Stimulated activated memory B cell treated with anti-CD40 and anti-IgM and Interleukin-4, amounts not matched to agents 10 μg/mL and 1 μg/mL and 100 μg/mL, for 72 hours (primary cell): ENCODE measurements around the gene CEP192.
A peak's percentile ranks its signal among the peaks of the same experiment; 100 is the strongest.

Experiments used
- ATAC-seq: fragments of 150-1000 bp; cut with Tn5 transposase; 2 replicates; pipeline ENCODE4 v1.10.0; 2021
- H3K27ac Mint-ChIP-seq: one replicate; pipeline ENCODE4 v1.8.0; 2022; ENCODE audit warnings: mild to moderate bottlenecking, mixed read lengths
- H3K27me3 Mint-ChIP-seq: one replicate; pipeline ENCODE4 v1.8.0; 2022; ENCODE audit warnings: mixed read lengths
- H3K36me3 Mint-ChIP-seq: one replicate; pipeline ENCODE4 v1.8.0; 2022; ENCODE audit warnings: mixed read lengths
- H3K4me1 Mint-ChIP-seq: one replicate; pipeline ENCODE4 v1.8.0; 2022; ENCODE audit warnings: mixed read lengths
- H3K4me3 Mint-ChIP-seq: one replicate; pipeline ENCODE4 v1.8.0; 2022; ENCODE audit warnings: mild to moderate bottlenecking, moderate library complexity, mixed read lengths
- H3K9me3 Mint-ChIP-seq: one replicate; pipeline ENCODE4 v1.8.0; 2022; ENCODE audit warnings: mixed read lengths

Gene CEP192

GRCh38 chr18:13161276-13161899 lies 170.2 kb downstream of the CEP192 start:
- peaks cover 12% of the 10 kb centered on the region for H3K36me3 Mint-ChIP-seq
- H3K9me3 Mint-ChIP-seq: peaks cover 15% of the 10 kb centered on the region
- peaks cover 40% of the 10 kb centered on the region for H3K27me3 Mint-ChIP-seq
- no peak overlapping the region for H3K4me3 Mint-ChIP-seq
- ATAC-seq: no peak
- no peaks in the 10 kb centered on the region for H3K4me1 Mint-ChIP-seq
- no peak overlapping the region for H3K27ac Mint-ChIP-seq

- Mint-ChIP-seq H3K4me1 (no peaks in the 10 kb centered on the region), H3K27ac (no peak overlapping the region), H3K9me3 (peaks cover 13% of the 10 kb centered on the region), H3K36me3 (peaks cover 5% of the 10 kb centered on the region), H3K4me3 (no peak overlapping the region), H3K27me3 (peaks cover 58% of the 10 kb centered on the region)
- ATAC-seq: no peak
Observed at GRCh38 chr18:13163167-13163927, 172.2 kb downstream of the CEP192 start.

- no peaks in the 10 kb centered on the region for H3K4me1 Mint-ChIP-seq
- no peak for ATAC-seq
- peaks cover 9% of the 10 kb centered on the region for H3K9me3 Mint-ChIP-seq
- H3K27ac Mint-ChIP-seq: no peak overlapping the region
- H3K36me3 Mint-ChIP-seq: no peaks in the 10 kb centered on the region
- H3K27me3 Mint-ChIP-seq: peaks cover 50% of the 10 kb centered on the region
- no peak overlapping the region for H3K4me3 Mint-ChIP-seq
Observed at GRCh38 chr18:13164406-13164805, 173.2 kb downstream of the CEP192 start.

GRCh38 chr18:13165636-13166423 lies 174.7 kb downstream of the CEP192 start:
- no peaks in the 10 kb centered on the region for H3K4me1 Mint-ChIP-seq
- H3K9me3 Mint-ChIP-seq: peaks cover 9% of the 10 kb centered on the region
- ATAC-seq: no peak
- H3K36me3 Mint-ChIP-seq: no peaks in the 10 kb centered on the region
- no peak overlapping the region for H3K27ac Mint-ChIP-seq
- H3K4me3 Mint-ChIP-seq: no peak overlapping the region
- H3K27me3 Mint-ChIP-seq: peaks cover 48% of the 10 kb centered on the region

GRCh38 chr18:13173578-13174145 lies 182.5 kb downstream of the CEP192 start:
- Mint-ChIP-seq H3K27ac (no peak overlapping the region), H3K36me3 (no peaks in the 10 kb centered on the region), H3K27me3 (peaks cover 9% of the 10 kb centered on the region), H3K9me3 (no peaks in the 10 kb centered on the region), H3K4me1 (peaks cover 7% of the 10 kb centered on the region), H3K4me3 (no peak overlapping the region)
- ATAC-seq: peak; percentile 41
